Upper lobe of left lung (tissue), 6 donors: ENCODE data around the gene ARVCF. TPM values are rescaled to one million over a fixed set of nuclear protein-coding genes. Genes with fewer than 3 reads are reported as not detected.

Experiments used
- ATAC-seq, 2 donors: fragments of 200-7000 bp; cut with Tn5 transposase; one replicate each; pipeline ENCODE4 v1.9.1; 2022; ENCODE audit warnings: mild to moderate bottlenecking in 2 of 2, moderate library complexity in 2 of 2; ENCODE audit not compliant: low FRiP score in 2 of 2
- DNase-seq, 2 donors: peaks; one replicate each; pipeline ENCODE4 v3.0.0-alpha.2; 2019 to 2020
- H3K27ac ChIP-seq, 4 donors: fragments of 200-600 bp; sonication (generic); one replicate each; pipeline ENCODE4 v1.5.1; 2016 to 2019
- H3K27me3 ChIP-seq, 4 donors: fragments of 200-600 bp; sonication (generic); one replicate each; pipeline ENCODE4 v1.5.1; 2017 to 2019
- H3K36me3 ChIP-seq, 4 donors: fragments of 200-600 bp; sonication (generic); one replicate each; pipeline ENCODE4 v1.5.1; 2016 to 2019
- H3K4me1 ChIP-seq, 4 donors: fragments of 200-600 bp; sonication (generic); one replicate each; pipeline ENCODE4 v1.5.1; 2018 to 2019
- H3K4me3 ChIP-seq, 4 donors: fragments of 200-600 bp; sonication (generic); one replicate each; pipeline ENCODE4 v1.5.1; 2017 to 2019; ENCODE audit warnings: mild to moderate bottlenecking in 2 of 4, moderate library complexity in 1 of 4
- H3K9me3 ChIP-seq, 4 donors: fragments of 200-600 bp; sonication (generic); one replicate each; pipeline ENCODE4 v1.5.1; 2018 to 2019
- CTCF ChIP-seq, 6 experiments: fragments of 450-650 bp in 4 of 6; fragments of 200-600 bp in 2 of 6; sonication (generic) in 2 of 6; IDR thresholded peaks; one replicate each; pipeline ENCODE4 v1.5.1; 2016 to 2019; ENCODE audit warnings: antibody characterized with exemption in 6 of 6
- EP300 ChIP-seq, 4 donors: sonication (generic); formaldehyde crosslinking; IDR thresholded peaks; one replicate each; pipeline ENCODE4 v1.5.1; 2017; ENCODE audit warnings: antibody characterized with exemption in 4 of 4, control low read depth in 2 of 4
- POLR2A ChIP-seq, 4 donors: fragments of 450-650 bp; IDR thresholded peaks; one replicate each; pipeline ENCODE4 v1.5.1; 2016 to 2017; ENCODE audit warnings: antibody characterized with exemption in 4 of 4, mild to moderate bottlenecking in 2 of 4
- POLR2AphosphoS5 ChIP-seq, 2 donors: sonication (generic); formaldehyde crosslinking; IDR thresholded peaks; one replicate each; pipeline ENCODE4 v1.5.1; 2017; ENCODE audit warnings: antibody characterized with exemption in 2 of 2
- WGBS, 2 donors: methylation state at CpG; one replicate each; pipeline ENCODE4 v1.1.5; 2017 to 2018; 5-methylcytosine and 5-hydroxymethylcytosine counted together
- total RNA-seq, 6 donors: library from RNA; depleted of rRNA in 4 of 6; stranded (reverse); fragments of >200 nt in 4 of 6; gene quantifications; one replicate each; pipeline versions ENCODE4 v1.1.0 to v1.2.1, GENCODE V29; 2016 to 2021
- donor health status: DM: no; HTN: no; CAD: no; lungs with moderate emphysema.
- donor health status: DM: no; HTN: yes; CAD: no; lungs with severe emphysema.

Gene ARVCF
- total RNA-seq, 6 donors from 2014 or later: 18.5 to 54.5 (median 22.8) TPM

GRCh38 chr22:20058989-20059770, 42.6 kb upstream of the ARVCF start:
- Histone ChIP-seq H3K36me3 (peaks cover 13 to 84% (median 69%) of the 10 kb centered on the region in 4 donors), H3K4me1 (no peaks in the 10 kb centered on the region), H3K4me3 (no peak overlapping the region), H3K27me3 (no peaks in the 10 kb centered on the region), H3K27ac (no peak overlapping the region), H3K9me3 (no peaks in the 10 kb centered on the region)
- DNase-seq: no peak
- WGBS, 2 donors: 85 to 93% methylated on average over 10 of the region's 10 CpGs
- ATAC-seq: no peak
- no peak for TF ChIP-seq EP300 (IDR thresholded peaks at IDR 0.05)
- TF ChIP-seq CTCF (IDR thresholded peaks at IDR 0.05): no peak
- TF ChIP-seq POLR2A (IDR thresholded peaks at IDR 0.05): no peak
- TF ChIP-seq POLR2AphosphoS5 (IDR thresholded peaks at IDR 0.05): no peak

GRCh38 chr22:20057596-20058268, 41.1 kb upstream of the ARVCF start:
- 89 to 98% methylated on average over 11 to 13 of the region's 13 CpGs for WGBS, 2 donors
- Histone ChIP-seq H3K4me3 (no peak overlapping the region), H3K36me3 (peaks cover 22 to 84% (median 69%) of the 10 kb centered on the region in 4 donors), H3K27ac (no peak overlapping the region), H3K9me3 (no peaks in the 10 kb centered on the region), H3K4me1 (no peaks in the 10 kb centered on the region), H3K27me3 (no peaks in the 10 kb centered on the region)
- TF ChIP-seq EP300 (IDR thresholded peaks at IDR 0.05) (no peak), CTCF (IDR thresholded peaks at IDR 0.05) (no peak)
- no peak for DNase-seq
- ATAC-seq: no peak

- Histone ChIP-seq H3K27me3 (no peaks in the 10 kb centered on the region), H3K4me1 (no peaks in the 10 kb centered on the region), H3K9me3 (no peaks in the 10 kb centered on the region), H3K27ac (no peak overlapping the region), H3K36me3 (peaks cover 18 to 84% (median 68%) of the 10 kb centered on the region in 4 donors), H3K4me3 (no peak overlapping the region)
- no peak for DNase-seq
- no peak for TF ChIP-seq POLR2A (IDR thresholded peaks at IDR 0.05)
- TF ChIP-seq CTCF (IDR thresholded peaks at IDR 0.05): no peak
- TF ChIP-seq EP300 (IDR thresholded peaks at IDR 0.05): no peak
- no peak for ATAC-seq
- 94 to 96% methylated on average over 14 of the region's 16 CpGs for WGBS, 2 donors
Measured at GRCh38 chr22:20056696-20057386, 40.2 kb upstream of the ARVCF start.

GRCh38 chr22:20056161-20056560, 39.5 kb upstream of the ARVCF start:
- no peaks in the 10 kb centered on the region for H3K9me3 ChIP-seq
- no peak overlapping the region for H3K27ac ChIP-seq
- no peaks in the 10 kb centered on the region for H3K27me3 ChIP-seq
- TF ChIP-seq EP300 (IDR thresholded peaks at IDR 0.05) (no peak), POLR2AphosphoS5 (IDR thresholded peaks at IDR 0.05) (no peak), CTCF (IDR thresholded peaks at IDR 0.05) (no peak), POLR2A (IDR thresholded peaks at IDR 0.05) (no peak)
- H3K4me1 ChIP-seq: no peaks in the 10 kb centered on the region
- DNase-seq (no peak), ATAC-seq (no peak)
- H3K36me3 ChIP-seq: peaks cover 13 to 84% (median 65%) of the 10 kb centered on the region in 4 donors
- 85 to 91% methylated on average over 9 to 10 of the region's 10 CpGs for WGBS, 2 donors
- no peak overlapping the region for H3K4me3 ChIP-seq
